Fibroblast of peridontal ligament (primary cell): Measurements from ENCODE around the gene ZNHIT1.
"Not testable (repeated sequence)": the region's sequence is repeated elsewhere in the genome, so short reads cannot be mapped to it uniquely, and the experiment has no call there.

ENCODE experiments used
- DNase-seq: peaks from one replicate; pipeline ENCODE4 v3.0.0-alpha.2; 2010; ENCODE audit errors: extremely low read depth

The ZNHIT1 gene

DNA sequence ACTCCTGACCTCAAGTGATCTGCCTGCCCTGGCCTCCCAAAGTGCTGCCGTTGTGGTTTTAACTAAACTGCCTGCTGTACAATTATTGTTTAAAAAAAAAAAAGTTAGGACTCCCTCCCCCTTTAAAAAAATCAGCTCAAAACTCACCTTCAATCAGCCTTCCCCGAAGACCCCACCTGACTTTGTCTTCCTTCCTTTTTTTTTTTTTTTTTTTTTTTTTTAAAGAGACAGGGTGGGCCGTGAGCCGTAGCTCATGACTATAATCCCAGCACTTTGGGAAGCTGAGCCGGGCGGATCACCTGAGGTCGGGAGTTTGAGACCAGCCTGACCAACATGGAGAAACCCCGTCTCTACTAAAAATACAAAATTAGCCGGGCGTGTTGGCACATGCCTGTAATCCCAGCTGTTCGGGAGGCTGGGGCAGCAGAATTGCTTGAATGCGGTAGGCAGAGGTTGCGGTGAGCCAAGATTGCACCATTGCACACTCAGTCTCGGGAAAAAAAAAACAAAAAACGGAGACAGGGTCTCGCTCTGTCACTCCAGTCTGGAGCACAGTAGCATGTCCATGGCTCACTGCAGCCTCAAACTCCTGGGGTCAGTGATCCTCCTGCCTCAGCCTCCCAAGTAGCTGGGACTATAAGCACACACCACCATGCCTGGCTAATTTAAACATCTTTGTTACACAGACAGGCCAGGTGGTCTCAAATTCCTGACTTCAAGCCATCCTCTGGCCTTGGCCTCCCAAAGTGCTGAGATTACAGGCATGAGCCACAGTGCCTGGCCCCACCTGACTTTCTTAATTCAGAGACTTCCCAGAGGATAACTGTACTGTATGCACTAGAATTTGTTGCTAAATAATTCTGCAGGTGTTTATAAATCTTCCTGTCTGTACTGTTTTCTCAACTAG lies 23.7 kb downstream of the ZNHIT1 start:
- DNase-seq, result no peak

DNA sequence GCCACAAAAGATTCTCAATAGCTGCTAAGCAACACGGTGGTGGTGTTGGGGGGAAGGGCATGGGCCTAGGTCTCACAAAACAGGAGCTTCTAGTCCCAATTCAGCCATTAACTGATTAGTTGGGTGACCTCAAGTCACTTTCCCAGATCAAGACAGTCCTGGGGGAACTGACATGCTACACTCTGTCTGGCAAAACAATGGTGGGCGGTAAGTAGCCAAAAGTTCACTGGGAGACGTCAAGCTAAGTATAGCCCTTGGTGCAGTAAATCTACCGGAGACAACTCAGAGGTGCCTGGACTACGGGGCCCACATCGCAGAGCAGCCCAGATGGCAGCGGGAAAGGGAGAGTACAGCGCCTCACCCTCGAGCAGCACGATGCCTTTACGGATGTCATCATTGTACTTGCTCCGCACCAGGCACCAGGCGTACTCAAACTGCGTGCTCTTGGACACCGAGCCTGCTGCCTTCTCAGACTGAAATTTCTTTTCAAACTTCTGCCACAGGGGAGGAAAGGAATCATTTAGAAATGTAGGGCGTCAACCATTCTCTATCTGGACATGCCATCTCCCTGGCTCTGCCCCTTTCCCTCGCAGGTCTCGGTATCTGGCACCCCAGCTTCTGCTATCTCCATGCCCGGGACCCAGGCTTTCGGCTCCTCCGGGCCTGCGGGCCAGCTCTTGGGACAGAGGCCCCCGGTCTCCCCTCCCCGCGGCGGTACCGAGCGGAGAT lies 25.8 kb downstream of the ZNHIT1 start:
- DNase-seq, result peak; percentile 35

DNA sequence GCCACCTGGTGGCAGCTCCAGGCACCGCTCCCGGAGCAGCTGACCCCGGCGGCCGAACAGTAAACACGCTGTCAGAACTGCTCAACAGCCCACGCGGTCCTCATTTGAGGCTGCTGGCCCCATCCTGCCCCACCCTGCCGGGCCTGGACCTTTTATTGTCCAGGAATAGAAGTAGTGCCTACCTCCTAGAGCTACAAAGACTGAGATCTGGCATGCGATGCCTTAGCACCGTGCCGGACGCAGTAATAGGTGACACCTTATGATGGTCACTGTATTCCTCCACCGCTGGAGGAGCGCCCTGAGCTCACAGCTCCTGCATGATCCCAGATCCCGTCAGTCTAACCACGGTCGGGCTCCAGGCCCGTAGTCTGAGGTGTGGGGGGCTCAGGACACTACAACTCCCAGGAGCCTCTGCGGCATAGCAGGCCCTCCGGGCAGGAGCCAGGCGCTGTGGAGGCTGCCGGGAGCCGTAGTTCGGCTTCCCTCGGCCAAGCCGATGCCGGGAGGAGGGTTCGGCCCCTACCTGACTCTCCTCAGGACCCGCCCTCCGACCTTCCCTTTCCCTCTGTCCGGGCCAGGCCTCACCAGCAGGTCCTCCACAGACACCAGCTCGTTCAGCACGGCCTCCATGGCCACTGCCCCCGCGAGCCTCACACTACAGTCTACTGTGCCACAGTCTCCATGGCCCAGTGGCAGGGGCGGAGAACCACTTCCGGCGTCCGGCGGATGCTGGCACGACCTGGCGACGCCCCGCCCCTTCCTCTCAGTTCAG lies 26.6 kb downstream of the ZNHIT1 start, which contains the start of gene FIS1:
TSS of gene FIS1 (minus strand) at position 707 of the 772 bp plus-strand sequence. CDS start at position 630, 77 bp downstream.
- DNase-seq, result peak; percentile 79

DNA sequence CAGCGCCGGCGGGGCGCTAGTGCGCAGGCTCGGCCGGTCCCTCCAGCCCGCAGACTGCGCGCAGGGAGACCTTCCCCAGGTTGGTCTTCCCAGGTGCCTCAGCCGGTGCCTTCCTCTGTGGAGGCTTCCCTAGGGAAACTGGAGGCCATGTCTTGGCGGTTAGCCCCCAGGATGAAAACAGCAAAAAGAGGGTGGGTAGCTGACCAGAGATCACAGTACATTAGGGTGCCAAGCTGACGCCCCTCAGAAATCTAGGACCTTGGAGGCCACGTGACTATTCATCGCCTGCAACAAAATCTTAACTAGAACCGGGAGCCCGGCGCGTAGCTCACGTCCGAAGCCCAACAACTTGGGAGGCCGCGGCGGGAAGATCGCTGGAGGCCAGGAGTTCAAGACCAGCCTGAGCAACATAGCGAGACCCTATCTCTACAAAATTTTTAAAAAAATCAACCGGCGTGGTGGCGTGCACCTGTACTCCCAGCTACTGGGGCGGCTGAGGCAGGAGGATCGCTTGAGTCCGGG lies 27.2 kb downstream of the ZNHIT1 start:
- DNase-seq, result no peak

DNA sequence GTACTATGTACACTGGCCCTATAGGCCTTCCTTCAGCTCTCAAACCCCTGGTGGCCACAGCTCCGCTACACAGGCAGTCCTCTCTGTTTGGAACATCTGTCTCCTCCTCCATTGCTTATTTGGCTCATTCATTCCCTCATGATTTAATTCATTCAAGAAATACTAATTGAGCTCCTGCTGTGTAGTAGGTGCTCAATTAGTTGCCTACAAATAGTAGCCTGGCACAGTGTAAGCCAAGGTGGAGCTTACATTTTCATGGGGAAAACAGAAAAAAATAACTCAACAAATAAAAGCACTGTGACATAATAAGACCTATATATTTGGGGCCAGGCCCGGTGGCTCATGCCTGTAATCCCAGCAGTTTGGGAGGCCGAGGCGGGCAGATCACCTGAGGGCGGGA lies 30.3 kb downstream of the ZNHIT1 start:
- no peak for DNase-seq

DNA sequence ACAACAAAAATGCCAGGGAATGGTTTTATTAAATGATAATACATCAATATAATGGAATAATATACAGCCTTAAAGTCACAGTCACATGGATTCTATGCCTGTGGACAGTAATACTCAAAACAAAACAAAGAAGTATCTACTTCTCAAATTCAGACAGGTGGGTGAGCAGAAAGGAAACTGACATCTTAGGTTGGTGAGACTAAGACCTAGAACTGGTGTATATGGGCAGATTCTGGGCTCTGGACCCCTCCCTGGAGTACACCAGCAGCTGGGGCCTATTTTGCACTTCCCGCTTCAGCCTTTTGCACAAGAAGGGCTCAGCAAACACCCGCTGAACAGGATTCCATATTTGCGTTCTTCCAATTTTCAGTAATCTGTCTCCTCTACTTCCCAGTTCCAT lies 32.4 kb downstream of the ZNHIT1 start:
- DNase-seq, result no peak

DNA sequence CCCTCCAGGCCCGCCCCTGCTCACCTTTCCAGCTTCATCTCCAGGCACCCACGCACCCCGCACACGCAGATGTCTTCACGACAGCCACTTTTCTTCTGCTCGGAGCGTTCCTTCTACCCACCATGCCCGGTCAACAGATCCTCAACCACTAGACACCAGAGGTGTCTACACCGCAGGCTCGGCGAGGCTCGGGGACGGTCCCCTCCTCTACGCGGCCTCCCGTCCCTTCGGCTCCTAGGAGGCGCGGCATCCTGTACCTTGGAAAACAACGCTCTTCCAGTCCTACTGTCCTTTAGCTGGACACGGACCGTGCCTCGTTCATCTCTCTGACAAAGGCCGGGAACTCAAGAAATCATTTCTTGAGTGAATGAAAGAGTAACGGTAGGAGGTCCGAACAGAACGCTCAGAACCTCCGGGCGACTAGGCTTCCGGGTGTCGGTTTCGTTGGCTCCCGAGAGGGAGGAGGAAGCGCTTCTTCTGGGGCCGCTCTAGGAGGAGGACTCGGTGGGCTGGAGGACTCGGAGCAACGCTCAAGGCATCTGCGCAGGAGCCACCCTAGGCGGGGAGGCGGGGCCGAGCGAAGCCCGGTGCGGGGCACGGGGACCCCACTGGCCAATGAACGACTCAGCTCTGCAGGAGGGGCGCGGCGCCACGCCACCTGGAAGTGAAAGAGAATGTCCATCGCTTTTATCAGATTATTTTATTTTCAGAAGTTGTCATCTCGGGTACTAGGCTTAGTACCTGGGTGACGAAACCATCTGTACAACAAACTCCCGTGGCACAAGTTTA lies 34.1 kb downstream of the ZNHIT1 start:
- DNase-seq, result peak; percentile 97

DNA sequence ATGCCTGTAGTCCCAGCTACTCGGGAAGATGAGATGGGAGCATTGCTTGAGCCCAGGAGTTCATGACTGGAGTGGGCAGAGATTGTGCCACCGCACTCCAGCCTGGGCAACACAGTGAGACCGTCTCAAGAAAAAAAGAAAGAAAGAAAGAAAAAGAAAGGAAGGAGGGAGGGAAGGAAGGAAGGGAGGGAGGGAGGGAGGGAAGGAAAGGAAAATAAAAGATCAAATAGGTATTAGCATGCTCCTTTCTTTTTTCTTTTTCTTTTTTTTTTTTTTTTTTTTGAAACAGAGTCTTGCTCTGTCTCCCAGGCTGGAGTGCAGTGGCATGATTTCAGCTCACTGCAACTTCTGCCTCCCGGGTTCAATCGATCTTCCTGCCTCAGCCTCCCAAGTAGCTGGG lies 35.2 kb downstream of the ZNHIT1 start:
- DNase-seq, result not testable (repeated sequence)

DNA sequence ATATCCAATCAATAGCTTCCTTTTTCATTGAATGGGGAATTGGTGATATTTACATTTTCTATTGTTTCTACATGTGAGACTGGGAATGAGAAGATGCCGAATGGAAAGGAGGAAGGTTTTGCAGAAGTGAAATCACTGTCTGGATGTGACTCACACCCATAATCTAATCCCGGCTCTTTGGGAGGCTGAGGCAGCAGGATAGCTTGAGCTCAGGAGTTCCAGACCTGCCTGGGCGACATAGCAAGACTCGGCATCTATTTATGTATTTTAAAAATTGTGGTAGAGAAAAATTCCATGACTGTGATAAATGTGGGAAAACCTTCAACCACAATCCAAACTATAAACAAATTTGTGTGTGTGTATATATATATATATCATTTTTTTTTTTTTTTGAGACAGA lies 37.8 kb downstream of the ZNHIT1 start:
- no peak for DNase-seq

DNA sequence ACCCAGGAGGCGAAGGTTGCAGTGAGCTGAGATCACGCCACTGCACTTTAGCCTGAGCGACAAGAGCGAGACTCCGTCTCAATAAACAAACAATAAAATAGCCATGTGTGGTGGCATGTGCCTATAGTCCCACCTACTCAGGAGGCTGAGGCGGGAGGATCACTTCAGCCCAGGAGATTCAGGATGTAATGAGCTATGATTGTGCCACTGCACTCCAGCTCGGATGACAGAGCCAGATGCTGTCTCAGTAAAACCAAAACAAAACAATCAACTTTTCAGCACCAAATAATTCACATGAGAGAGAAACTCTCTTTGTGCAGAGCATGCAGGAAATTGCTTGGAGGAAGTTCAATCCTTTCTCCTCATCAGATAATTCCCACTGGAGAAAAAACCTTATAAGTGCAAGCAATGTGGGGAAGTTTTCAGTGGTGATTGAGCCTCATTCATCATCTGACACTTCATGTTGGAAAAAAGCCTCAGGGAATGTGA lies 40.3 kb downstream of the ZNHIT1 start:
- no peak for DNase-seq

DNA sequence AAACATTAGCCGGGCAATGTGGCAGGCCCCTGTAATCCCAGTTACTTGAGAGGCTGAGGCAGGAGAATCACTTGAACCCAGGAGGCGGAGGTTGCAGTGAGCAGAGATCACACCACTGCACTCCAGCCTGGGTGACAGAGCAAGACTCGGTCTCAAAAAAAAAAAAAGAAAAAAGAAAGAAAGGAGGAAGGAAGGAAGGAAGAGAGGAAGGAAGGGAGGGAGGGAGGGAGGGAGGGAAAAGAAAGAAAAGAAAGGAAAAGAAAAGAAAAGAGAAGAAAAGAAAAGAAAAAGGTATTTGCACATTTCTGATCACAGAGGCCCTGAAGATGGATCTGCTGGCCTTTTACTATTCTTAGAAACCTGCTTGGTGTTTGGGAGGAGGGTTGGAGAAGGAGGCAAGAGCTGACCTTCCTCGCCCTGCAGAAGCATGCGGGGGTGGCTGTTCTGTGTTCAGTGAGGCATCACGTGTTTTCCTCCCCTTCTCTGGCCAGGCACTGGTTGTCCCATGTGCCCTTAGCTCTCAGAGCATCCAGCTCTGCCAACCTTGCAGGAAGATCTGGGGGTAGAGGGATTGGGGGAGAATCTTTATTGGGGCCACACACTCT lies 46.2 kb downstream of the ZNHIT1 start:
- not testable (repeated sequence) for DNase-seq

DNA sequence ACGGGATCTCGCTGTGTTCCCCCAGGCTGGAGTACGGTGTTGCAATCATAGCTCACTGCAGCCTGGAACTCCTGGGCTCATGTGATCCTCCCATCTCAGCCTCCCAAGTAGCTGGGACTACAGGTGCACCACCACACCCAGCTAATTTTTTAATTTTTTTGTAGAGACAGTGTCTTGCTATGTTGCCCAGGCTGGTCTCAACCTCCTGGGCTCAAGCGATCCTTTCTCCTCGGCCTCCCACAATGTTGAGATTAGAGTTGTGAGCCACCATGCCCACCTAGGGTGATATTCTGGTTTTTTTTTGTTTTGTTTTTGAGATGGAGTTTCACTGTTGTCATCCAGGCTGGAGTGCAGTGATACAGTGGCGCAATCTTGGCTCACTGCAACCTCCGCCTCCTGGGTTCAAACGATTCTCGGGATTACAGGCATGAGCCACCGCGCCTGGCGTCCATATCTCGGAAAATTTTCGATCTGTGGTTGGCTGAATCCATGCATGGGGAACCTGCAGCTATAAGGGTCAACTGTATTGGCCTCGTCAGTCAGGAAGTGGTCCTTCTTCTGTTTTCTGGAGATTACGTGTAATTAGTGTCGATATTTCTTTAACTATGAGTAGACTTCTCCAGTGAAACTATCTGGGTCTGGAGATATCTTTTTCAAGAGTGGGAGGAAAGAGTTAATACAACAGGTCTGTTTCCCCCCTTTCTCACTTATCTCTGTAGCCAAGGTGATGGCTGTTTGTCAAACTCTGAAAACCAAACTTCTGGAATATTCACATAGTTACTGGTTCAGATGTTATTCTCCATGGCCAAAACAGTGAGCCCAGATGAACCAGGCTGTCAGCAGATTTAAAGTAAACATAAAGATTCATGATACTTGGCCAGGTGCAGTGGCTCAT lies 47.9 kb downstream of the ZNHIT1 start:
- no peak for DNase-seq

DNA sequence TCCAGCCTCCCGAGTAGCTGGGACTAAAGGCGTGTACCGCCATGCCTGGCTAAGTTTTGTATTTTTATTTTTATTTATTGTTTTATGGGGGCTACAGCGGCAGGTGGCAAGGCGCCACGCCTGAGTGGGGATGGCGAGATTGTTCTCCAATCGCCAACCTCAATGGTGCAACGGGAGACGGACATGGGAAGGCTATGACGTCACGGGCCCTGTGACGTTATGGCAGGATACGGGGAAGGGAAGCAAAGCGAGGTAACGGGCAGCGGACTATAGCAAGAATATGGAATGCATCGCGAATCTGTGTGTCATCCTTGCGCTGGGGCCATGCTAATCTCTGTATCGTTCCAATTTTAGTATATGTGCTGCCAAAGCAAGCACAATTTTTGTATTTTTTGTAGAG lies 51.7 kb downstream of the ZNHIT1 start:
- DNase-seq, result no peak

DNA sequence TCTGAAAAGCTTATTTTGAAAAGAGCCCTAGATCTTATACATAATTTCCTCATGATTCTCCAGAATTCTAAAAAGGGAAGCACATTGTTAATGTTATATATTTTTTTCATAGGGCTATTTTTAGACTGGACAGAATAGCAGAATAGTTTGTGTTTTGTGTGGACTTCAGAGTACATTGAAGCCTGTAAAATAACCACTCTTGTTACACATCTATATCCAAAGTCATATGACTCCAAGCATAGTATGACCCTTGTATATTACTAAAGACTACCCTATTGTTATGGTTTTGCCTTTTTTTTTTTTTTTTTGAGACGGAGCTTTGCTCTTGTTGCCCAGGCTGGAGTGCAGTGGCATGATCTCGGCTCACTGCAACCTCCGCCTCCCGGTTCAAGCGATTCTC lies 53.1 kb downstream of the ZNHIT1 start:
- DNase-seq, result no peak

DNA sequence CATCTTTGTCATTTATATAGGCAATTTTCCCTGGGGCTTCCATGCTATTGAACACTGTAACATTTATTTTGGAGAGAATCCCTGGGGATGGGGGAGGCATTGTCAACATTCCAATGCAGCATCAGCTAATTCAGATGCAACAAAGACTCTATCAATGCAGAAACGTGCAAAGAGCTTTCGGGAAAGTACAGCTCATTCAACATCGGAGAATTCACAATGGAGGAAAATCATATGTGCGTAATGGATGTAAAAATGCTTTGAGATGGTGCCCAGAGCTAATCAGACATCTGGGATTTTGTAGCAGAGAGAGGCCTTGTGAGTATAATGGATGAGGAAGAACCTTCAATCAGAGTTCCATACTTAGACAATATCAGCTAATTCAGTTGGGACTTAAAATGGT lies 55.2 kb downstream of the ZNHIT1 start:
- peak; percentile 40 for DNase-seq
